ENCODE data around the gene CTAGE1.
"Not testable (repeated sequence)": the region's sequence is repeated elsewhere in the genome, so short reads cannot be mapped to it uniquely, and the experiment has no call there.

The CTAGE1 gene

GRCh38 chr18:22417496-22418188, at the start of gene CTAGE1:
Gene CTAGE1, minus strand, starts transcription at chr18:22417915. Its CDS starts 104 bp downstream, at chr18:22417811.
- DNase-seq, result no peak

GRCh38 chr18:22466608-22467395, 49.1 kb upstream of the CTAGE1 start:
- DNase-seq, result no peak

GRCh38 chr18:22465859-22466457, 48.2 kb upstream of the CTAGE1 start:
- DNase-seq, result no peak

- DNase-seq, result no peak
Measured at GRCh38 chr18:22463076-22463475, 45.4 kb upstream of the CTAGE1 start.

GRCh38 chr18:22459491-22459890, 41.8 kb upstream of the CTAGE1 start:
- no peak for DNase-seq

- no peak for DNase-seq
Measured at GRCh38 chr18:22457524-22457923, 39.8 kb upstream of the CTAGE1 start.

- DNase-seq, result no peak
Measured at GRCh38 chr18:22456547-22456946, 38.8 kb upstream of the CTAGE1 start.

- no peak for DNase-seq
Measured at GRCh38 chr18:22456116-22456480, 38.4 kb upstream of the CTAGE1 start.

GRCh38 chr18:22455425-22456115, 37.9 kb upstream of the CTAGE1 start:
- no peak for DNase-seq

- DNase-seq, result no peak
Measured at GRCh38 chr18:22453315-22453714, 35.6 kb upstream of the CTAGE1 start.

- DNase-seq, result no peak
Measured at GRCh38 chr18:22452226-22452668, 34.5 kb upstream of the CTAGE1 start.

- no peak for DNase-seq
Measured at GRCh38 chr18:22451796-22452195, 34.1 kb upstream of the CTAGE1 start.

GRCh38 chr18:22450766-22451165, 33.1 kb upstream of the CTAGE1 start:
- DNase-seq, result not testable (repeated sequence)

GRCh38 chr18:22450318-22450717, 32.6 kb upstream of the CTAGE1 start:
- DNase-seq, result not testable (repeated sequence)

GRCh38 chr18:22449753-22450152, 32.0 kb upstream of the CTAGE1 start:
- not testable (repeated sequence) for DNase-seq

GRCh38 chr18:22448238-22448637, 30.5 kb upstream of the CTAGE1 start:
- DNase-seq, result no peak

GRCh38 chr18:22447792-22448191, 30.1 kb upstream of the CTAGE1 start:
- no peak for DNase-seq

- no peak for DNase-seq
Measured at GRCh38 chr18:22446911-22447310, 29.2 kb upstream of the CTAGE1 start.

GRCh38 chr18:22446325-22446724, 28.6 kb upstream of the CTAGE1 start:
- no peak for DNase-seq

- DNase-seq, result no peak
Measured at GRCh38 chr18:22441638-22442037, 23.9 kb upstream of the CTAGE1 start.

- DNase-seq, result no peak
Measured at GRCh38 chr18:22439447-22439846, 21.7 kb upstream of the CTAGE1 start.

GRCh38 chr18:22436136-22436535, 18.4 kb upstream of the CTAGE1 start:
- no peak for DNase-seq

- no peak for DNase-seq
Measured at GRCh38 chr18:22434973-22435608, 17.4 kb upstream of the CTAGE1 start.
